Activated CD8-positive, alpha-beta memory T cell treated with anti-CD3 and anti-CD28 coated beads, Interleukin-2, amount 50 U/mL, for 24 hours (primary cell): ENCODE measurements around the gene SC5D.

Source experiments
- DNase-seq: peaks from one replicate; pipeline ENCODE4 v3.0.0-alpha.2; 2020; ENCODE audit errors: extremely low read depth

Gene SC5D

GRCh38 chr11:121291896-121292494 lies 576 bp upstream of the SC5D start:
- no peak for DNase-seq

GRCh38 chr11:121293288-121293594 lies 670 bp downstream of the SC5D start:
- no peak for DNase-seq

- no peak for DNase-seq
These were observed 2.9 kb downstream of the SC5D start for GRCh38 chr11:121295246-121296029.

- no peak for DNase-seq
These were observed 5.3 kb downstream of the SC5D start for GRCh38 chr11:121297872-121298271.

- no peak for DNase-seq
These were observed 6.2 kb downstream of the SC5D start for GRCh38 chr11:121298774-121299173.

- no peak for DNase-seq
These were observed 6.8 kb downstream of the SC5D start for GRCh38 chr11:121299417-121299816.

GRCh38 chr11:121300313-121300971 lies 7.9 kb downstream of the SC5D start:
- no peak for DNase-seq

GRCh38 chr11:121300972-121301699 lies 8.6 kb downstream of the SC5D start:
- no peak for DNase-seq

- DNase-seq = no peak
These were observed 12.2 kb downstream of the SC5D start for GRCh38 chr11:121304759-121305158.

- DNase-seq = no peak
These were observed 16.2 kb downstream of the SC5D start for GRCh38 chr11:121308816-121309215.

GRCh38 chr11:121309688-121310087 lies 17.1 kb downstream of the SC5D start:
- no peak for DNase-seq

- DNase-seq = no peak
These were observed 18.3 kb downstream of the SC5D start for GRCh38 chr11:121310908-121311307.

GRCh38 chr11:121311373-121311772 lies 18.8 kb downstream of the SC5D start:
- no peak for DNase-seq

GRCh38 chr11:121312483-121312882 lies 19.9 kb downstream of the SC5D start:
- no peak for DNase-seq

- no peak for DNase-seq
These were observed 26.6 kb downstream of the SC5D start for GRCh38 chr11:121318848-121319834.

- no peak for DNase-seq
These were observed 29.2 kb downstream of the SC5D start for GRCh38 chr11:121321614-121322243.

GRCh38 chr11:121323046-121323607 lies 30.6 kb downstream of the SC5D start:
- DNase-seq = no peak

GRCh38 chr11:121326230-121326629 lies 33.7 kb downstream of the SC5D start:
- no peak for DNase-seq

GRCh38 chr11:121327553-121327952 lies 35.0 kb downstream of the SC5D start:
- no peak for DNase-seq

- no peak for DNase-seq
These were observed 35.8 kb downstream of the SC5D start for GRCh38 chr11:121328176-121328966.
